NOMO-1 (cell line): ENCODE results near the gene AP1S1.
"Not testable (repeated sequence)": the region's sequence is repeated elsewhere in the genome, so short reads cannot be mapped to it uniquely, and the experiment has no call there.

ENCODE experiments used
- DNase-seq, 2 experiments: peaks; one replicate each; lab custom pipeline; 2025; ENCODE audit not compliant: unreplicated experiment in 2 of 2; lab: John Stamatoyannopoulos, UW

The AP1S1 gene

GRCh38 chr7:101199522-101199921 is 45.2 kb downstream of the AP1S1 start:
- not testable (repeated sequence) for DNase-seq

GRCh38 chr7:101200504-101200861 is 46.2 kb downstream of the AP1S1 start:
- no peak for DNase-seq

DNA sequence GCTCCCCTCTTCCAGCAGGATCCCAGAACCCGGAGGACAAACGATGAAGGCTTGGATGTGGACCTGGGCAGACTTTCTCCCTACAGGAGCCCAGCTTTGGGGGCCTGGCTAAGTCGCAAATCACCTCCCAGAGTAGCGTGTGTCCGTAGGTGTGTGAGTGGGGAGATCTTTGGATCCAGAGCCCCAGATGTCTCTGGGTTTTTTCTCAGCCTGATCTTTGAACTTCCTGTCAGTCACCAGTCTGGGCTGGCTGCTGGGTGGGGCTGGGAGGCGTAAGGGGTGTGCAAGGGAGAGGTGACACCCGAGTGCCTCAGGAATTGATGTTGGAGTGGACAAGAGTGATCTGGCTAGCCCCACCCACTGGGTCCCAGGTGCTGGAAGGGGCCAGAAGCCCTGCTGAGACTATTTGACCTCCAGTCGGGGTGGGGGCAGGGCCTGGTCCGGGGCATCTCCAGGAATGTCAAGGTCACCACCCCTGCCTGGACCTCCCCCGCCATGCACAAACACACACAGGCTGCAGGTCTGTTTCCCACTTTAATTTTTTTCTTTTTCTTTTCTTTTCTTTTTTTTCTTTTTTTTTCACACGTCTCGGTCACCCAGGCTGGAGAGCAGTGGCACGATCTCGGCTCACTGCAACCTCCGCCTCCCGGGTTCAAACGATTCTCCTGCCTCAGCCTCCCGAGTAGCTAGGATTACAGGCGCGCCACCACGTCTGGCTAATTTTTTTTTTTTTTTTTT is 46.8 kb downstream of the AP1S1 start, which contains the start of gene MOGAT3:
Gene MOGAT3 (minus strand): TSS at position 175 of the 738 bp plus-strand sequence. CDS start 182 bp downstream, outside the sequence.
- DNase-seq = no peak

GRCh38 chr7:101201695-101202602 is 47.7 kb downstream of the AP1S1 start:
- no peak for DNase-seq

- DNase-seq = no peak
Observed at GRCh38 chr7:101202603-101202918, 48.3 kb downstream of the AP1S1 start.

GRCh38 chr7:101203740-101204738 is 49.8 kb downstream of the AP1S1 start:
- DNase-seq = peak; percentile 81 to 93

DNA sequence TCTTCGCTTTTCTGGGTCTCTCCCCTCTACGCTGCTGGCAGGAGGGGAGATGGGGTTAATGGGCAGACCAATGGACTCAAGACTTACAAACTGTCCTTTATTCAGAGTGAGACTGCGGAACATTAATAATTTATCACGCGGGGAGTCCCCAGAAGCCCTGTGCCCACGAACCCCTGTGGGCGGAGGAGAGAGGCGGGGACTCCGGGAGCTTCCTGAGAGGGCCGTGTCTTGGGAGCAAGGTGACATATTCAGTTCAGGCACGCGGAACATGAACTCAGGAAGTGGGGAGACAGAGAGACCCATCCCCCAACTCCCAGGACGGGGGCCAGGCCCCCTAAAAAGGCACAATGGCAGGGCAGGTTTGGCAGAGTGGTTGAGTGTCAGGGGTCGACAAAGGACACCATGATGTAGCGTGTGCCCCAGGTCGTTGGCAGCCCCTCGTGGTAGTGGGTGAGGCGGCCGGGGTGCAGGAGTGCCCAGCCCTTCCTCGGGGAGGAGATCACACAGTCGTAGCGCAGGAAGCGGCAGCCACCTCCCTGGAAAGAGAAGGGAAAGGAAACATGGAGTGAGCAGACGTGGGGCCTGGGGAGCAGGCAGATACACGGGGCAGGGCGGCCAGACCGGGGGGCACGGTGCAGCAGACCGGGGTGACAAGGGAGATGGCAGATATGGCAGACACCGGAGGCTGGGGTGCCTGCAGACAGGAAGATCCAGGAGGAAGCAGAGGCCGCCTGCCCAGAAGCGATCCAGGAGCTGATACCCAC is 51.8 kb downstream of the AP1S1 start:
- DNase-seq = no peak

DNA sequence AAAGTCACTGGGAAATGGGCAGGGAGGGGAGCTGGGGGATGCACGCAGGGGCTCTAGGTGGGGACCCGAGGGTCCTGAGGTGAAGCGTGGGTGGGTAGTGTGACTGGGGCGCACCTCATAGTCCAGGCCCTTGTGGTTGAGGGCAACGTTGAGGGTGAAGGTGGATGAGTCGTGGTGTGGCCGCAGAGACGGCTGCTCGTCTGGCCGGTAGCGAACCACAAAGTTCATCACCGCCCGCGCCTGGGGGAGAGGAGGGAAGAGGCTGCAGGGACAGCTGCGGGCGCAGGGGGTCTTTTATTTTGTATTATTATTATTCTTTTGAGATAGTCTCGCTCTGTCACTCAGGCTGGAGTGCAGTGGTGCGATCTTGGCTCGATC is 52.4 kb downstream of the AP1S1 start:
- no peak for DNase-seq

DNA sequence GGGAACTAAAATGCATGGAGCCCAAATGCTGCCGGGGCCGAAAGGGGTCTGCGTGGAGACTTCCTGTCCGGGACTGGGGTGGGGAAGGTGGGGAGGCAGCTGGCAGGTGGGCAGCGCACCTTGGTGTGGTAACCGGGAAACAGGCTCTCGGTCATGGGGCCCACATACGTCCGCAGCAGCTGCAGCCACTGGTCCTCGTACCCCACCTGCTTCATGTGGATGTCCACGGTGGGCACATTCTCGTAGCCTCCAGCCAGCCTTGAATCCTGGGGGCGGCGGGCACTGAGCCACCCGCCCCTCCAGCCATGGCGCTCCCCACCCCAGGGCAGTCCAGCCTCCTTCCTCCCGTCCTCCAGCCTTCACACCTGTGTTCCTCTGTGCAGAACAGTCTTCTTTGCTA is 53.2 kb downstream of the AP1S1 start:
- DNase-seq = no peak

GRCh38 chr7:101208794-101209193 is 54.5 kb downstream of the AP1S1 start:
- no peak for DNase-seq

DNA sequence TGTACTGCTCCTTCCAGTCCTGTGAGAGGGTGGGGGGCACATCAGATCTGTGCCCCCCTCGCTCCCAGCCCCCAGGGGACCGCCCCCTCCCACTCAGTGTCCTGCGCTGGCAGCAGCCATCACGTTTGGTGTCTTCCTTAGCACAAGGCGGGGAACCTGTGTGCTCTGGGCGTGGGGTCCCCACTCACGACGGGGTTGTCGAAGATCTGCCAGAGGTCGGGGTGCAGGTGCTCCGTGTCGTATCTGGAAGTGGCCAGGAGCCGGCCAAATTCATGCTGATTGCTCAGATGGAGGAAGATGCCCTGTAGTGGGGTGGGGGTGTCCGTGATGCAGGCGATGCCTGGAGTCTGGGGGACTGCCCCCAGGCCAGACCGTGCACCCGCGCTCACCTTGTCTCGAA is 55.9 kb downstream of the AP1S1 start:
- DNase-seq = no peak
